ENCODE results near the gene NUTF2.
"Not testable (repeated sequence)": the region's sequence is repeated elsewhere in the genome, so short reads cannot be mapped to it uniquely, and the experiment has no call there.

Gene NUTF2

GRCh38 chr16:67888331-67888730 is 41.6 kb downstream of the NUTF2 start:
- DNase-seq, result no peak

- no peak for DNase-seq
Measured at GRCh38 chr16:67892375-67892774, 45.6 kb downstream of the NUTF2 start.

DNA sequence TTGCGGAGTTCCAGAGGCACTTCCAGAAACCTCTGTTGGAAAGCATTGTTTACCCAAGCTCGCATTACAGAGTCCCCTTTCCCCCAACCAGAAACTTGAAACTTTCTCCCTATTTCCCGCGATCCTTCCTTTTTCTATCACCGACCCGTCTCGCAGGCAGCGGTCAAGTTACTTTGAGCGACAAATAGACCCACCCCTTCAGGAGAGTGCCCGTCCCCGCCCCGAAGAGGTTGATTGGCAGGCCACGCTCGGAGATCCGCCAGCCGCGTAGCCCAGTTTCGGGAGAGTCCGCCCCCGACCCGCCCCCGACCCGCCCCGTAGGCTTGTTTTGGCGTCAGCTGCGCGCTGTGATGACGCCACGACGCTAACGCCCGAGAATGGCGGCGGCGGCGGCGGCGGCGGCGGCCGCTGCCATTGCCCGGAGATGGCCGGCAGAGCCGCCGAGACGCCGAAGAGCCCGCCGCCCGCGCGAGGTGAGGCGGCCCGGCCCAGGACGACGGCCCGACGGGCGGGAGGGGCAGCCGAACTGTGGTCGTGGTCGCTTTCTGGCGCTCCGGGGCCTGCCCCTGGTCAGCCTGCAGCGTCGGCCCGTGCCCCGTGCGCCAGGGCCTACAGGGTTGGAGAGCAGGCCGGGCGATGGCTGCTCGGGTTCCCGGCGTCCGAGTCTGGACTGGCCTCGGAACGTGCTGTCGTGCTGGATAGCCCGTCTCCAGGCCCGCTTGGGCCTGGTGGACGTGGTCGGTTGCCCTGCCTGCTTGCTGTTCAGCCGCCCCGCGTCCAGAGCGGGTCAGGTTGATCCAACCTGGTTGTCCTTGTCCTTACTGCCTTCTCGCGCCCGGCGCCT is 46.4 kb downstream of the NUTF2 start, which contains the start of gene PSKH1:
Gene PSKH1 (plus strand): TSS at position 356 of the 844 bp plus-strand sequence. CDS start 15,496 bp downstream, outside the sequence.
- DNase-seq, result peak; percentile 94

- DNase-seq, result no peak
Measured at GRCh38 chr16:67893743-67894399, 47.1 kb downstream of the NUTF2 start.

GRCh38 chr16:67897231-67897630 is 50.5 kb downstream of the NUTF2 start:
- DNase-seq, result no peak

DNA sequence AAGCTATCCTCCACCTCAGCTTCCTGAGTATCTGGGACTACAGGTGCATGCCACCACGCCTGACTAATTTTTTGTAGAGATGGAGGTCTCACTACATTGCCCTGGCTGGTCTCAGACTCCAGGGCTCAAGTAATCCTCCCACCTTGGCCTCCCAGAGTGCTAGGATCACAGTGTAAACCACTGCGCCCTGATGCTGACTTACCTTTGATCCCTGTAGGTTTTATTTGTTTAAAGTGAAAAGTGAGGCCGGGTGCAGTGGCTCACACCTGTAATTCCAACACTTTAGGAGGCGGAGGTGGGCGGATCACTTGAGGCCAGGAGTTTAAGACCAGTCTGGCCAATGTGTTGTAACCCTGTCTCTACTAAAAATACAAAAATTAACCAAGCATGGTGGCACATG is 55.0 kb downstream of the NUTF2 start:
- DNase-seq, result no peak

- DNase-seq, result no peak
Measured at GRCh38 chr16:67902831-67903230, 56.1 kb downstream of the NUTF2 start.

DNA sequence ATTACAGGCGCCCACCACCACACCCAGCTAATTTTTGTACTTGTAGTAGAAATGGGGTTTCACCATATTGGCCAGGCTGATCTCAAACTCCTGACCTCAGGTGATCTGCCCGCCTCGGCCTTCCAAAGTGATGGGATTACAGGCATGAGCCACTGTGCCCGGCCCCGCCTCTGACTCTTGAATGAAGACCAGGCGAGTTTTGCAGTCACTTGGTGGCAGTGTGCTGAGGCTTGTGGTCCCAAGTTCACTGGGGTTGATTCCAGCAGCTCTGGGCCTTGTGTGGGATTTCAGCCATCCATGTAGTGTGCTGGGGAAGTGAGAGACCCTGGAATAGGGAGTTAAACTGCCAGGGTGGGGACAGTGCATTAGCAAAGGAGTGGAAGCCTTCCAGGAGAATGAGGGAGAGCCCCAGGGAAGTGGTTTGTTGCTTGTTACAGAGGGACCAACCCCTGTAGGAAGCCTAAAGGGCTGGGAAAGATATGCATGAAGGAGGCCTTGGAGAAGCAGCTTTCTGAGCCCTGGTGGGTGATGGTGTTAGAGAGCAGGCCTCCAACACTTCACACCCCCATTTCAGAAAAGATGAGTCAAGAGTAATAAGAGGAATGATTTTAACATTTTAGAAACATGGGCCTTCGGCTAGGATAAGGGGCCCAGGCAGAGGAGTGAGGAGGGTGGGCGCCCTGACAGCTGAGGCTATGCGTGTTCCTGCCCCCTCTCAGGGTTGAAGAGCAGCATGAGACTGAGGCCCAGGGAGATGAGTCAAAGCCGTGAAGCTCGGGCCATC is 60.9 kb downstream of the NUTF2 start:
- no peak for DNase-seq

DNA sequence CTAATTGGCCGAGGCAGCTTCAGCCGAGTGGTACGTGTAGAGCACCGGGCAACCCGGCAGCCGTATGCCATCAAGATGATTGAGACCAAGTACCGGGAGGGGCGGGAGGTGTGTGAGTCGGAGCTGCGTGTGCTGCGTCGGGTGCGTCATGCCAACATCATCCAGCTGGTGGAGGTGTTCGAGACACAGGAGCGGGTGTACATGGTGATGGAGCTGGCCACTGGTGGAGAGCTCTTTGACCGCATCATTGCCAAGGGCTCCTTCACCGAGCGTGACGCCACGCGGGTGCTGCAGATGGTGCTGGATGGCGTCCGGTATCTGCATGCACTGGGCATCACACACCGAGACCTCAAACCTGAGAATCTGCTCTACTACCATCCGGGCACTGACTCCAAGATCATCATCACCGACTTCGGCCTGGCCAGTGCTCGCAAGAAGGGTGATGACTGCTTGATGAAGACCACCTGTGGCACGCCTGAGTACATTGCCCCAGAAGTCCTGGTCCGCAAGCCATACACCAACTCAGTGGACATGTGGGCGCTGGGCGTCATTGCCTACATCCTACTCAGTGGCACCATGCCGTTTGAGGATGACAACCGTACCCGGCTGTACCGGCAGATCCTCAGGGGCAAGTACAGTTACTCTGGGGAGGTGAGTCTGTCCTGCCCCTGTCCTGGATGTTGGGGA is 62.5 kb downstream of the NUTF2 start:
- no peak for DNase-seq

DNA sequence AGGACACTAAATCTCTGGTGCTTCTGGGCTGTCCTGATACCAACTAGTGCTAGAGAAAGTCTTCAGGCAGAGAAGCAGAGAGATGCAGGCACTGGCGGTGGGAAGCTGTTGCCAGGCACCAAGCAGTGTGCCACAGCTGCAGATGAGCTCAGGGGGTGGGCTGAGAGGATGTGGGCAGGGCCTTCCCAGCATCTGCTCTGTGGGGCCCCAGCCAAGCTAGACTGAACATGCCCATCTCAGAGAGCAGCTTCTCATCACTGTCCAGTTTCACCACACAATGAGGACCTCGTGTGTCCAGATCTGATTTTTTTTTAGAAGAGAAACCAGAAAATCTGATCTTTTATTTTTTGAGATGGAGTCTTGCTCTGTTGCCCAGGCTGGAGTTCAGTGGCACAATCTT is 63.4 kb downstream of the NUTF2 start:
- no peak for DNase-seq

GRCh38 chr16:67914758-67915495 is 68.2 kb downstream of the NUTF2 start:
- DNase-seq, result no peak

- DNase-seq, result not testable (repeated sequence)
Measured at GRCh38 chr16:67915496-67915769, 68.7 kb downstream of the NUTF2 start.

GRCh38 chr16:67915831-67916723 is 69.3 kb downstream of the NUTF2 start:
- no peak for DNase-seq

DNA sequence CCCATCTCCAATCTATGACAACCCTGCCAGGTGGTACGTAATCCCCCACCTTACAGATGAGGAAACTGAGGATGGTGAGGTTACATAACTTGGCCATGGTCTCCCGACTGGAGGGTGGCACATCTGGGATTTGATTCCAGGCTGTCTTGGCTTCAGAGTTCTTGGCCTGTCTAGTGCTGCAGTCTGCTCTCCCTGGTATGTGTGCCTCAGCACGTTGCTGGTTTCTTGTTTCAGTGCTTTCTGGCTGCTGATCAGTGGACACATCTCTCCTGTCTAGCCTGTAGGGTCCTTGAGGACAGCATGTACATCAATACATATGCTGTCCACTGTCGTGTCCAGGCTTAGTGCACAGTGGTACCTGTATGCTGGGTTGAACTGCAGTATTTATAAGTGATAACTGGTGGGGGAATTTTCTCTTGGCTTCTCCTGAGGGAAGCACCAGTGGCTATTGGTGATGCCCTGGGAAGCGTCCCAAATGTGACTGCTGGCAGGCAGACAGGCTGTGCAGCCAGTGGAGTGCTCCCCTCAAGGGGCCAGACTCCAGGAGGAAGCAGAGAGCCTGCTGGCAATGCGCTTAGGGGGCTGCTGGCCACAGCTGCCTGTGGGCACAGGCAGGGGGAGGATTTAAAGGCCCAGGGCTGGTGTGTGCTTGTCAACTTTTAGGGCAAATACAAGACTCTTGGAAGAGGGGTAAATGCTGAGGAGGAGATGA is 70.6 kb downstream of the NUTF2 start:
- DNase-seq, result no peak

DNA sequence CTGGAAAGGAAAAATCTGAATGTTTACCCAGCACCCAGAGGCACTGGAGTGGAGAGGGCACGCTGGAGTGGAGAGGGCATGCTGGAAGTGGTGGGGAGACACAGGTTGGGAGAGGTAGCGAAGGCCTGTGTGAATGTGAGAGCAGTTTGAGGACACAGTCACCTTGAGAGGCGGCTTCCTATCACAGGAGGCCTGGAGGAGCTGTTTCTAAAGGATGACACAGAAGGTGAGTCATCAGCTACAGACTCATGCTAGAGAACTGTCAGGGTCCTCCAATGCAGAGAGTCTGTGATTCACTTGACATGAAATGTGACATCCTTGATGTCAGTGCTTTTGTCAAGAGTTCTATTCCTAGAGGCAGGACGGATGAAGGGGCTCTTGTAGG is 71.1 kb downstream of the NUTF2 start:
- DNase-seq, result peak; percentile 57

DNA sequence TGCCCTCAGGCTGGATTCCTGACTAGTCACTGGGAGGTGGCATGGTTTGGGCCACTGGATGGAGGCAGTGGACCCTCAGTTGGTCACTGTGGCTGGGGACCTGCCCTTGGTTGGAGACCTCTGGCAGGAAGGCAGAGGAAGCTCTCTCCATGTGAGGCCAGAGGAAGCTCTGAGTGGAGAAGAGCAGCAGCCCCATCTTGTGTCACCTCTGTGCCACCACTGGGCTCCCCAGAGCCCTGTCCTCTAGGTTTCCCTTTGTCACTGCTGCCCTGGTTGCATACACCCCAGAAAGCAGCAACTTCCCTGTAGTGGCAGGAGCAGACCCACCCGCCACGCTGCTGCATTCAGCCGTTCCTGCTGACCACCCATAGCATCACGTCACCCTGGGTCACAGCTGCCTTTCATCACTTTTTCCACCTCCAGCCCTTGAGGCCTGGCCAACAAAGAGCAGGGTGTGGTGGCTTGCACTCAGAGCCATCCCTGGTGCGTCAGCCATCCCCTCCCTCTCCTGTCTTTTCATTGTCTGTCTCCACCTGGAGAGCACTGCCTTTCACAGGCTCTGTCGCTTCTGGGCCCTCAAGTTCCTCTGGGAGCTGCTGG is 73.0 kb downstream of the NUTF2 start:
- DNase-seq, result no peak

Data from activated naive CD4-positive, alpha-beta T cell treated with anti-CD3 and anti-CD28 coated beads, Interleukin-2, amount 50 U/mL, for 16 hours (primary cell).